Esophagus (tissue), 2 donors: Measurements from ENCODE around the gene SPOCD1. TPM values are rescaled to one million over a fixed set of nuclear protein-coding genes. Genes with fewer than 3 reads are reported as not detected.
"Not testable (repeated sequence)": the region's sequence is repeated elsewhere in the genome, so short reads cannot be mapped to it uniquely, and the experiment has no call there.

Source experiments
- H3K27ac ChIP-seq, 2 donors: one replicate each; pipeline ENCODE4 v1.5.1; 2013; ENCODE audit warnings: low read depth in 2 of 2, mild to moderate bottlenecking in 2 of 2, inconsistent platforms in 1 of 2, low read length in 1 of 2, moderate library complexity in 1 of 2
- H3K27me3 ChIP-seq, 2 donors: one replicate each; pipeline ENCODE4 v1.6.1; 2013; ENCODE audit warnings: low read length in 2 of 2, control low read depth in 1 of 2, mild to moderate bottlenecking in 1 of 2; ENCODE audit not compliant: insufficient read depth in 2 of 2, control insufficient read depth in 1 of 2
- H3K36me3 ChIP-seq, 2 donors: one replicate each; pipeline ENCODE4 v1.6.1; 2013; ENCODE audit warnings: low read length in 1 of 2; ENCODE audit not compliant: control insufficient read depth in 2 of 2, insufficient read depth in 2 of 2
- H3K4me1 ChIP-seq, 2 donors: one replicate each; pipeline ENCODE4 v1.6.1; 2013; ENCODE audit warnings: low read length in 1 of 2; ENCODE audit not compliant: control insufficient read depth in 2 of 2, insufficient read depth in 2 of 2
- H3K4me3 ChIP-seq, 2 donors: one replicate each; pipeline ENCODE4 v1.5.1; 2013; ENCODE audit warnings: low read length in 2 of 2, mild to moderate bottlenecking in 2 of 2, low read depth in 1 of 2, moderate library complexity in 1 of 2
- H3K9me3 ChIP-seq, 2 donors: one replicate each; pipeline ENCODE4 v1.6.1; 2013; ENCODE audit warnings: mild to moderate bottlenecking in 2 of 2, low read depth in 1 of 2, low read length in 1 of 2, moderate library complexity in 1 of 2; ENCODE audit not compliant: control insufficient read depth in 2 of 2, insufficient read depth in 1 of 2
- WGBS, 2 donors: extraction: QIAGEN DNeasy Blood & Tissue Kit; methylation state at CpG; one replicate each; pipeline ENCODE4 v1.1.7; 2013; 5-methylcytosine and 5-hydroxymethylcytosine counted together
- polyA plus RNA-seq, 2 donors: library from polyadenylated mRNA; stranded (reverse); fragments of 200-250 nt; gene quantifications; one replicate each; pipeline ENCODE4 v1.2.3, GENCODE V29; 2013
- donor health status: healthy with polysubstance abuse.
- donor health status: Bipolar disorder and iron deficiency.

SPOCD1 gene
- polyA plus RNA-seq, 2 donors = 0.08 to 0.13 TPM

- not testable (repeated sequence) for H3K4me1 ChIP-seq, H3K36me3 ChIP-seq, H3K27me3 ChIP-seq, H3K9me3 ChIP-seq, H3K27ac ChIP-seq, H3K4me3 ChIP-seq
- WGBS, 2 donors = 78 to 87% methylated on average over 8 of the region's 8 CpGs
Observed at GRCh38 chr1:31816947-31817346, 1.1 kb upstream of the SPOCD1 start.

- H3K4me3 ChIP-seq, H3K27ac ChIP-seq, H3K4me1 ChIP-seq, H3K36me3 ChIP-seq, H3K27me3 ChIP-seq, H3K9me3 ChIP-seq: not testable (repeated sequence)
- 95 to 98% methylated on average over 3 of the region's 3 CpGs for WGBS, 2 donors
Observed at GRCh38 chr1:31816501-31816900, 679 bp upstream of the SPOCD1 start.

GRCh38 chr1:31815307-31815645 is 546 bp downstream of the SPOCD1 start:
- no peaks in the 10 kb centered on the region for H3K27me3 ChIP-seq
- H3K4me1 ChIP-seq = peaks cover 0 to 4% of the 10 kb centered on the region in 2 donors
- H3K36me3 ChIP-seq = no peaks in the 10 kb centered on the region
- WGBS, 2 donors = 89 to 91% methylated on average over 7 of the region's 7 CpGs
- H3K27ac ChIP-seq = no peak overlapping the region
- H3K4me3 ChIP-seq = no peak overlapping the region
- H3K9me3 ChIP-seq = no peaks in the 10 kb centered on the region

GRCh38 chr1:31814631-31815306 is 1.1 kb downstream of the SPOCD1 start:
- no peak overlapping the region for H3K4me3 ChIP-seq
- no peaks in the 10 kb centered on the region for H3K9me3 ChIP-seq
- peaks cover 0 to 4% of the 10 kb centered on the region in 2 donors for H3K4me1 ChIP-seq
- 85 to 88% methylated on average over 10 of the region's 10 CpGs for WGBS, 2 donors
- H3K27ac ChIP-seq = no peak overlapping the region
- no peaks in the 10 kb centered on the region for H3K27me3 ChIP-seq
- H3K36me3 ChIP-seq = no peaks in the 10 kb centered on the region

- H3K9me3 ChIP-seq = no peaks in the 10 kb centered on the region
- 56 to 73% methylated on average over 11 of the region's 11 CpGs for WGBS, 2 donors
- no peak overlapping the region for H3K27ac ChIP-seq
- no peaks in the 10 kb centered on the region for H3K27me3 ChIP-seq
- peaks cover 0 to 4% of the 10 kb centered on the region in 2 donors for H3K4me1 ChIP-seq
- no peaks in the 10 kb centered on the region for H3K36me3 ChIP-seq
- no peak overlapping the region for H3K4me3 ChIP-seq
Observed at GRCh38 chr1:31814041-31814511, 1.7 kb downstream of the SPOCD1 start.

- no peak overlapping the region for H3K27ac ChIP-seq
- no peaks in the 10 kb centered on the region for H3K9me3 ChIP-seq
- H3K27me3 ChIP-seq = no peaks in the 10 kb centered on the region
- peaks cover 0 to 4% of the 10 kb centered on the region in 2 donors for H3K4me1 ChIP-seq
- 81 to 87% methylated on average over 9 of the region's 9 CpGs for WGBS, 2 donors
- H3K36me3 ChIP-seq = no peaks in the 10 kb centered on the region
- H3K4me3 ChIP-seq = no peak overlapping the region
Observed at GRCh38 chr1:31812158-31812829, 3.5 kb downstream of the SPOCD1 start.

GRCh38 chr1:31811605-31812004 is 4.2 kb downstream of the SPOCD1 start:
- peaks cover 0 to 4% of the 10 kb centered on the region in 2 donors for H3K4me1 ChIP-seq
- H3K27me3 ChIP-seq = no peaks in the 10 kb centered on the region
- 61 to 63% methylated on average over 7 of the region's 7 CpGs for WGBS, 2 donors
- H3K36me3 ChIP-seq = no peaks in the 10 kb centered on the region
- no peak overlapping the region for H3K27ac ChIP-seq
- H3K4me3 ChIP-seq = no peak overlapping the region
- no peaks in the 10 kb centered on the region for H3K9me3 ChIP-seq

GRCh38 chr1:31809698-31810097 is 6.1 kb downstream of the SPOCD1 start:
- Histone ChIP-seq H3K9me3 (no peaks in the 10 kb centered on the region), H3K4me1 (no peaks in the 10 kb centered on the region), H3K4me3 (no peak overlapping the region), H3K27ac (no peak overlapping the region), H3K27me3 (no peaks in the 10 kb centered on the region), H3K36me3 (no peaks in the 10 kb centered on the region)
- 75 to 79% methylated on average over 4 of the region's 4 CpGs for WGBS, 2 donors

- 80 to 83% methylated on average over 4 of the region's 4 CpGs for WGBS, 2 donors
- Histone ChIP-seq H3K4me3 (no peak overlapping the region), H3K27ac (no peak overlapping the region), H3K27me3 (no peaks in the 10 kb centered on the region), H3K4me1 (no peaks in the 10 kb centered on the region), H3K36me3 (no peaks in the 10 kb centered on the region), H3K9me3 (no peaks in the 10 kb centered on the region)
Observed at GRCh38 chr1:31807273-31808048, 8.4 kb downstream of the SPOCD1 start.
